A204.1 (cell line): ENCODE results near the gene FZD7.

Experiments used
- FAIRE-seq: peaks from 2 replicates; lab custom pipeline; 2012; peaks lifted over from hg19 to GRCh38; lab: Jason Lieb, UNC

The FZD7 gene

GRCh38 chr2:202038471-202039277, 5.0 kb downstream of the FZD7 start:
- FAIRE-seq: no peak

- FAIRE-seq: no peak
These were observed 5.8 kb downstream of the FZD7 start for GRCh38 chr2:202039278-202040078.

GRCh38 chr2:202040079-202040844, 6.6 kb downstream of the FZD7 start:
- no peak for FAIRE-seq

- no peak for FAIRE-seq
These were observed 8.8 kb downstream of the FZD7 start for GRCh38 chr2:202042444-202042843.

GRCh38 chr2:202043475-202043874, 9.8 kb downstream of the FZD7 start:
- no peak for FAIRE-seq

GRCh38 chr2:202044777-202045176, 11.1 kb downstream of the FZD7 start:
- no peak for FAIRE-seq

- no peak for FAIRE-seq
These were observed 12.9 kb downstream of the FZD7 start for GRCh38 chr2:202046572-202046971.

GRCh38 chr2:202049092-202049728, 15.6 kb downstream of the FZD7 start:
- FAIRE-seq: no peak

- no peak for FAIRE-seq
These were observed 16.2 kb downstream of the FZD7 start for GRCh38 chr2:202049840-202050239.

- FAIRE-seq: no peak
These were observed 17.0 kb downstream of the FZD7 start for GRCh38 chr2:202050652-202051051.

- FAIRE-seq: no peak
These were observed 18.0 kb downstream of the FZD7 start for GRCh38 chr2:202051499-202052161.

- FAIRE-seq: no peak
These were observed 18.6 kb downstream of the FZD7 start for GRCh38 chr2:202052235-202052634.

- FAIRE-seq: no peak
These were observed 21.0 kb downstream of the FZD7 start for GRCh38 chr2:202054679-202055078.

GRCh38 chr2:202056611-202057010, 23.0 kb downstream of the FZD7 start:
- no peak for FAIRE-seq

GRCh38 chr2:202060218-202060617, 26.6 kb downstream of the FZD7 start:
- FAIRE-seq: no peak

GRCh38 chr2:202061695-202062094, 28.0 kb downstream of the FZD7 start:
- no peak for FAIRE-seq

- FAIRE-seq: no peak
These were observed 30.7 kb downstream of the FZD7 start for GRCh38 chr2:202064171-202064880.

- no peak for FAIRE-seq
These were observed 31.2 kb downstream of the FZD7 start for GRCh38 chr2:202064881-202065230.

GRCh38 chr2:202065876-202066275, 32.2 kb downstream of the FZD7 start:
- no peak for FAIRE-seq

- no peak for FAIRE-seq
These were observed 33.2 kb downstream of the FZD7 start for GRCh38 chr2:202066875-202067274.

- no peak for FAIRE-seq
These were observed 33.9 kb downstream of the FZD7 start for GRCh38 chr2:202067589-202067988.
